MCF 10A (cell line): ENCODE measurements around the gene PTPRK. TPM values are rescaled to one million over a fixed set of nuclear protein-coding genes. Genes with fewer than 3 reads are reported as not detected.

ENCODE experiments used
- BruUV-seq: library from RNA; stranded (reverse); fragments of 400-500 nt; replicated peaks from 2 replicates; lab custom pipeline; 2021; lab: Mats Ljungman, UMichigan
- CTCF ChIA-PET: fragments of 300-600 bp; sonication (Branson Sonifier 250); formaldehyde crosslinking; extraction: SDS; loops from one replicate; lab custom pipeline; 2021; ENCODE audit warnings: antibody characterized with exemption, inconsistent platforms; lab: Yijun Ruan, JAX
- POLR2A ChIA-PET: fragments of 300-600, 350-650 bp; sonication (Branson Sonifier 250); formaldehyde crosslinking; extraction: SDS; loops from one replicate; lab custom pipeline; 2020; ENCODE audit warnings: antibody characterized with exemption, inconsistent platforms; lab: Yijun Ruan, JAX
- DNase-seq: peaks from one replicate; pipeline ENCODE4 v3.0.0-alpha.2; 2018; ENCODE audit not compliant: unreplicated experiment
- H3K27ac Mint-ChIP-seq: one replicate; pipeline ENCODE4 v1.8.0; 2022; ENCODE audit warnings: mild to moderate bottlenecking, low read depth, mixed read lengths; ENCODE audit not compliant: unreplicated experiment
- H3K27me3 Mint-ChIP-seq: one replicate; pipeline ENCODE4 v1.8.0; 2022; ENCODE audit warnings: mixed read lengths; ENCODE audit not compliant: insufficient read depth, unreplicated experiment
- H3K36me3 Mint-ChIP-seq: one replicate; pipeline ENCODE4 v1.8.0; 2022; ENCODE audit warnings: mild to moderate bottlenecking, moderate library complexity, mixed read lengths; ENCODE audit not compliant: insufficient read depth, unreplicated experiment
- H3K4me1 Mint-ChIP-seq: one replicate; pipeline ENCODE4 v1.8.0; 2022; ENCODE audit warnings: mixed read lengths; ENCODE audit not compliant: insufficient read depth, unreplicated experiment
- H3K4me3 Mint-ChIP-seq: one replicate; pipeline ENCODE4 v1.8.0; 2022; ENCODE audit warnings: mild to moderate bottlenecking, moderate library complexity, mixed read lengths; ENCODE audit not compliant: unreplicated experiment
- H3K9me3 Mint-ChIP-seq: one replicate; pipeline ENCODE4 v1.8.0; 2022; ENCODE audit warnings: mixed read lengths; ENCODE audit not compliant: unreplicated experiment
- intact Hi-C: fragments of 100-400 bp; cut with micrococcal nuclease; formaldehyde crosslinking; loops from 2 replicates; pipeline ENCODE4 v1.14.1; 2022
- total RNA-seq: library from RNA; stranded (reverse); gene quantifications from 2 replicates; pipeline ENCODE4 v1.2.3, GENCODE V29; 2022
- TF ChIP-seq, protein P1 (sequence below): fragments of 200-600 bp; IDR thresholded peaks from one replicate; pipeline ENCODE4 v1.8.0; 2022; ENCODE audit warnings: antibody characterized with exemption, mild to moderate bottlenecking; ENCODE audit not compliant: unreplicated experiment

The PTPRK gene
- total RNA-seq, 1 experiment from 2014 or later = 50.2 TPM

DNA sequence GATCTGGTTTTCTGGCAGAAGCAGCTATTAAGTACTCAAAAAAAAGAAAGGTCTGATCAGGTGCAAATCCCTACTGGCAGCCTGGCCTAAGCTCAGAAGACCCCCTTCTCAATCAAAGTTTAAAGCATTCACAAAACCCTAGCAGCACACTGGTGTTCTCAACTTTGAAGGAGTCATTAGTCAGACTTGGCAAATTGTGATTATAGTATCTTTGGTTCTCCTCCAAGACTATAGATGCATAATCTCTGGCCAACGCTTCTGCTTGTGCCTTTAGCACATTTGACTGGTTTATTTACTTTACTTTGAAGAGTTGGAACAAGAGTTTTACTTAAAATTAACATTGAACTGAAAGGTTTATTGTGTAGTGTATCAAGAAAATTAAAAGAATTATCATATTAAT lies 248.9 kb downstream of the PTPRK start:
- intact Hi-C loops = no loop called here
- no peaks in the 10 kb centered on the region for H3K9me3 Mint-ChIP-seq
- ChIA-PET CTCF (no interaction called here), POLR2A (no interaction called here)
- peaks cover 19% of the 10 kb centered on the region for H3K4me1 Mint-ChIP-seq
- TF ChIP-seq, protein P1, sequence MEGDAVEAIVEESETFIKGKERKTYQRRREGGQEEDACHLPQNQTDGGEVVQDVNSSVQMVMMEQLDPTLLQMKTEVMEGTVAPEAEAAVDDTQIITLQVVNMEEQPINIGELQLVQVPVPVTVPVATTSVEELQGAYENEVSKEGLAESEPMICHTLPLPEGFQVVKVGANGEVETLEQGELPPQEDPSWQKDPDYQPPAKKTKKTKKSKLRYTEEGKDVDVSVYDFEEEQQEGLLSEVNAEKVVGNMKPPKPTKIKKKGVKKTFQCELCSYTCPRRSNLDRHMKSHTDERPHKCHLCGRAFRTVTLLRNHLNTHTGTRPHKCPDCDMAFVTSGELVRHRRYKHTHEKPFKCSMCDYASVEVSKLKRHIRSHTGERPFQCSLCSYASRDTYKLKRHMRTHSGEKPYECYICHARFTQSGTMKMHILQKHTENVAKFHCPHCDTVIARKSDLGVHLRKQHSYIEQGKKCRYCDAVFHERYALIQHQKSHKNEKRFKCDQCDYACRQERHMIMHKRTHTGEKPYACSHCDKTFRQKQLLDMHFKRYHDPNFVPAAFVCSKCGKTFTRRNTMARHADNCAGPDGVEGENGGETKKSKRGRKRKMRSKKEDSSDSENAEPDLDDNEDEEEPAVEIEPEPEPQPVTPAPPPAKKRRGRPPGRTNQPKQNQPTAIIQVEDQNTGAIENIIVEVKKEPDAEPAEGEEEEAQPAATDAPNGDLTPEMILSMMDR = no peak
- H3K4me3 Mint-ChIP-seq = no peak overlapping the region
- peaks cover 6% of the 10 kb centered on the region for H3K36me3 Mint-ChIP-seq
- no peaks in the 10 kb centered on the region for H3K27me3 Mint-ChIP-seq
- H3K27ac Mint-ChIP-seq = no peak overlapping the region
- no TSS peak for BruUV-seq
- peak; percentile 4 for DNase-seq

DNA sequence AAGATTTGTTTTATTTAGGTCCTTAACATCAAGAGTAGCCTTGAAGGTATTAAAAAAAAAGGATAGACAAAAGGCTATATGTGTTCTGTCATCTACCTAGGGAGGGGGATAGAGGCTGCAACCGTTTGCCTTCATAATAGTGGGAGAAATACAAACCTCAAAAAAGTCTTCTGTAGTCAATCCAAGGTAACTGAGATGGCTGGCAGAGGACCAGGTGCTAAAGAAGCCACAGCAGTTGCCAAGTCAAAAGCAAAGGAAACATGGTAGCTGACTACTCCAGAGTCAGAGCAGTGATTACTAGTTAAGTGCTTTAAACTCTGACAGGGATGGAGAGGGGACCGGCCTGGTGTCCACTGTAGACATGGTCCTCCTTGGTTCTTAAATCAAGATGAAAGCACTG lies 249.4 kb downstream of the PTPRK start:
- Mint-ChIP-seq H3K36me3 (peaks cover 6% of the 10 kb centered on the region), H3K27ac (no peak overlapping the region), H3K27me3 (no peaks in the 10 kb centered on the region), H3K4me1 (peaks cover 21% of the 10 kb centered on the region), H3K9me3 (no peaks in the 10 kb centered on the region), H3K4me3 (no peak overlapping the region)
- TF ChIP-seq, protein P1 = no peak
- CTCF ChIA-PET = no interaction called here
- no TSS peak for BruUV-seq
- POLR2A ChIA-PET = interaction anchor here (0.6 to 1.7 kb wide), 2 partner anchors 10 to 17 kb away, joined by 3 read pairs; no protein-coding TSS in a partner anchor
- no peak for DNase-seq
- intact Hi-C loops = no loop called here

DNA sequence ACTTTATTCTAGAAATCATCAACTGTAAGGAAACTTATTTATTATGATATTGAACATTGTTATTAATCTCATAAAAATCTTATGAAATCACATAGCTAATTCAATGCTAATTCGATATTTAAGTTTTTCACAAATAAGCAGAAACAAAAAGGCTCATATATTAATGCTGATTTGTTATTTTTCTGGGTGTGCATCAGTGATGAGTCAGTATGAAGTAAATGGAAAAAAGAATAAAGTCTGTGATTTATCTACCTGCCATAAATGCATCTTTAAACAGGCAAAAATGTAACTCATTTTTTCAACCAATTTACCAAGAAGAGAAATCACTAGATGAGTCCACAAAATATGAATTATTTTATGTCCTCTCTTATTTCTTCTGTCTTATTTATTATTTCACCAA lies 253.5 kb downstream of the PTPRK start:
- Mint-ChIP-seq H3K27ac (no peak overlapping the region), H3K27me3 (no peaks in the 10 kb centered on the region), H3K4me3 (no peak overlapping the region), H3K9me3 (no peaks in the 10 kb centered on the region), H3K36me3 (peaks cover 6% of the 10 kb centered on the region), H3K4me1 (peaks cover 10% of the 10 kb centered on the region)
- CTCF ChIA-PET = no interaction called here
- no TSS peak for BruUV-seq
- TF ChIP-seq, protein P1 = no peak
- no peak for DNase-seq
- intact Hi-C loops = no loop called here
- POLR2A ChIA-PET = interaction anchor here (0.6 kb wide), 1 partner anchor 197 kb away, joined by 3 read pairs; no protein-coding TSS in a partner anchor

DNA sequence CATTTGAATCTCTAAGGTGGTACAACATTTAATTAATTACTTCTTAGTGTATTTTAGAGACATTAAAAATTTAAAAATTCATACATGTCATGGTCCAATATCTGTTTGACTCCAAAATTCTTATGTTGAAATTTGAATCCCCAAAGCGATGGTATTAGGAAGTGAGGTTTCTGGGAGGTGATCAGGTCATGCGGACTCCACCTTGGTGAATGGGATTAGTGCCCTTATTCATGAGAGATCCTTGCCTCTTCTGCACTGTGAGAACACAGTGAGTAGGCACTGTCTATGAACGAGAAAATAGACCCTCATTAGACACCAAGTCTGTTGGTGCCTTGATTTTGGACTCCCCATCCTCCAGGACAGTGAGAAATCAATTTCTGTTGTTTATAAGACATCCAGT lies 254.7 kb downstream of the PTPRK start:
- CTCF ChIA-PET = no interaction called here
- H3K36me3 Mint-ChIP-seq = peaks cover 6% of the 10 kb centered on the region

More for the DNA sequence above, 254.7 kb downstream of the PTPRK start:
- no peaks in the 10 kb centered on the region for H3K9me3 Mint-ChIP-seq
- intact Hi-C loops = no loop called here
- no peak for DNase-seq
- H3K27me3 Mint-ChIP-seq = no peaks in the 10 kb centered on the region
- no peak overlapping the region for H3K27ac Mint-ChIP-seq
- TF ChIP-seq, protein P1 = no peak
- H3K4me1 Mint-ChIP-seq = peaks cover 10% of the 10 kb centered on the region
- BruUV-seq = no TSS peak
- POLR2A ChIA-PET = no interaction called here
- H3K4me3 Mint-ChIP-seq = no peak overlapping the region
